Measurements from ENCODE around the gene SAP25.

GRCh38 chr7:100588438-100588837 is 14.7 kb upstream of the SAP25 start:
- TF ChIP-seq CTCF (IDR thresholded peaks at IDR 0.05) (peak in 3 of 6 experiments; percentile 26 to 40 (median 31)), POLR2A (IDR thresholded peaks at IDR 0.05) (no peak)
